ENCODE measurements around the gene NACA2.

NACA2 gene

DNA sequence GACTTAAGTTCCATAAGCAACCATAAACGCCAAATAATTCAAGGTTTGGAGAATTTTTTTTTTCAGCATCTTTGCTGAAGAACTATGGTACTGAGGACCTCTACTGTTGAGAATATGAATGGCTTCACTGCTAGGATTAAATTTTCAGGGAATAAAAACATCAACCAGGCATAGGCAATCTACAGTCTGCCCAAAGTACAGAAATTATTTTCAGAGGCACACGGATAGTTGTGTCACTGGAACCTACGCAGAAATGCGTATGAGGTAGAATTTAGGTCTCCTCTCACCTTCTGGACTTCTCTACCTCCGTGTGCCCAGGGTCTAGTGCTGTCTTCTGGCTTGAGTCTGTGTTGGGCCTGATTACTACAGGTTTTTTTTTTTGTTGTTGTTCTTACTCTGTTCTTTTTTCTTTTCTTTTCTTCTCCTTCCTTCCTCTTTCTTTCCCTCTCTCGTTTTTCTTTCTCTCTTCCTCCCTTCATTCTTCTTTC, 39.7 kb downstream of the NACA2 start:
- TF ChIP-seq RAD21 (IDR thresholded peaks at IDR 0.05; ENCODE audit: low read depth) (peak; percentile 78), EP300 (IDR thresholded peaks at IDR 0.05; ENCODE audit: borderline replicate concordance) (no peak)

DNA sequence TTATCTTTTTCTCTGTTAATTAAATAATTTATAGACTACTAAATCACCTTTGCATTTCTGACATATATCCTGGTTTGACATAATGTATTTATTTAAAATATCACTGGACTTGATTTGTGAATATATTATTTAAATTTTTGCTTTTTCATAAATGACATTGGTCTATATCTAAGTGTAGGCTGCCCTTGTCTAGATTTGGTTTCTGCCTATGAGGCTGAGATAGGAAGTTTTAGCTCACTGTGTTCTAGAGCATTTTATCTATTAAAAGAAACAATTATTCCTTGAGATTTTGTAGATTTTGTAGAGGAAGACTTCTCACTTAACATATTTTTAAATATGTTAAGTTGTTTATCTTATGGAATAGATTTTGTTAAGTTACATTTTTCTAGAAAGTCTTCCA, 43.9 kb downstream of the NACA2 start:
- no peak for TF ChIP-seq EGR1 (IDR thresholded peaks at IDR 0.05)
- TF ChIP-seq, protein P1, sequence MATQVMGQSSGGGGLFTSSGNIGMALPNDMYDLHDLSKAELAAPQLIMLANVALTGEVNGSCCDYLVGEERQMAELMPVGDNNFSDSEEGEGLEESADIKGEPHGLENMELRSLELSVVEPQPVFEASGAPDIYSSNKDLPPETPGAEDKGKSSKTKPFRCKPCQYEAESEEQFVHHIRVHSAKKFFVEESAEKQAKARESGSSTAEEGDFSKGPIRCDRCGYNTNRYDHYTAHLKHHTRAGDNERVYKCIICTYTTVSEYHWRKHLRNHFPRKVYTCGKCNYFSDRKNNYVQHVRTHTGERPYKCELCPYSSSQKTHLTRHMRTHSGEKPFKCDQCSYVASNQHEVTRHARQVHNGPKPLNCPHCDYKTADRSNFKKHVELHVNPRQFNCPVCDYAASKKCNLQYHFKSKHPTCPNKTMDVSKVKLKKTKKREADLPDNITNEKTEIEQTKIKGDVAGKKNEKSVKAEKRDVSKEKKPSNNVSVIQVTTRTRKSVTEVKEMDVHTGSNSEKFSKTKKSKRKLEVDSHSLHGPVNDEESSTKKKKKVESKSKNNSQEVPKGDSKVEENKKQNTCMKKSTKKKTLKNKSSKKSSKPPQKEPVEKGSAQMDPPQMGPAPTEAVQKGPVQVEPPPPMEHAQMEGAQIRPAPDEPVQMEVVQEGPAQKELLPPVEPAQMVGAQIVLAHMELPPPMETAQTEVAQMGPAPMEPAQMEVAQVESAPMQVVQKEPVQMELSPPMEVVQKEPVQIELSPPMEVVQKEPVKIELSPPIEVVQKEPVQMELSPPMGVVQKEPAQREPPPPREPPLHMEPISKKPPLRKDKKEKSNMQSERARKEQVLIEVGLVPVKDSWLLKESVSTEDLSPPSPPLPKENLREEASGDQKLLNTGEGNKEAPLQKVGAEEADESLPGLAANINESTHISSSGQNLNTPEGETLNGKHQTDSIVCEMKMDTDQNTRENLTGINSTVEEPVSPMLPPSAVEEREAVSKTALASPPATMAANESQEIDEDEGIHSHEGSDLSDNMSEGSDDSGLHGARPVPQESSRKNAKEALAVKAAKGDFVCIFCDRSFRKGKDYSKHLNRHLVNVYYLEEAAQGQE (IDR thresholded peaks at IDR 0.05; ENCODE audit: low read depth), result no peak
- TF ChIP-seq CEBPB (IDR thresholded peaks at IDR 0.05), result no peak
- no peak for TF ChIP-seq YY1 (IDR thresholded peaks at IDR 0.05; ENCODE audit: low read depth)

DNA sequence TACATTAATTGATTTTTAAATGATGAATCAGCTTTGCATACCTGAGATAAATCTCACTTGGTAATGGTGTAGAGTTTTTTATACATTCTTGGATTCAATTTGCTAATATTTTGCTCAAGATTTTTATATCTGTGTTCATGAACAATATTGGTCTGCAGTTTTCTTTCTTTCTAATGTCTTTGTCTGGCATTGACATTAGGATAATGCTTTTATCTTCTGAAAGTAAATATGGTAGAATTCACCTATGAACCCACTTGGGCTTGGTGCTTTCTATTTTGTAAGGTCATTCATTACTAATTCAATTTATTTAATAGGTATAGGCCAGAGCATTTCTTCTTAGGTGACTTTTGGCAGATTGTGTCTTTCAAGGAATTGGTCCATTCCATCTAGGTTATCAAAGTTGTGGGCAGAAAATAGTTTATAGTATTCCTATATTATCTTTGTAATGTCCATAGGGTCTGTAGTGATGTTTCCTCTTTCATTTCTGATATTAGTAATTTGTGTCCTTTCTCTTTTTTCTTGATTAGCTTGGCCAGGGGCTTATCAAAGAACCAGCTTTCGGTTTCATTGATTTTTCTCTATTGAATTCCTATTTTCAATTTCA, 45.6 kb downstream of the NACA2 start:
- TF ChIP-seq ZBTB7A (IDR thresholded peaks at IDR 0.05; ENCODE audit: low read depth) (no peak), NFIC (IDR thresholded peaks at IDR 0.05) (no peak), TAF1 (IDR thresholded peaks at IDR 0.05; ENCODE audit: low read depth) (no peak), TEAD4 (IDR thresholded peaks at IDR 0.05) (no peak), CREB1 (IDR thresholded peaks at IDR 0.05; ENCODE audit: low read depth) (no peak), RAD21 (IDR thresholded peaks at IDR 0.05; ENCODE audit: low read depth) (no peak), YY1 (IDR thresholded peaks at IDR 0.05; ENCODE audit: low read depth) (no peak), FOXM1 (IDR thresholded peaks at IDR 0.05; ENCODE audit: borderline replicate concordance, low read depth) (no peak), EP300 (IDR thresholded peaks at IDR 0.05; ENCODE audit: borderline replicate concordance) (no peak), EGR1 (IDR thresholded peaks at IDR 0.05) (no peak), TCF12 (IDR thresholded peaks at IDR 0.05; ENCODE audit: low read depth) (no peak), CEBPB (IDR thresholded peaks at IDR 0.05) (no peak)
- TF ChIP-seq, protein P2, sequence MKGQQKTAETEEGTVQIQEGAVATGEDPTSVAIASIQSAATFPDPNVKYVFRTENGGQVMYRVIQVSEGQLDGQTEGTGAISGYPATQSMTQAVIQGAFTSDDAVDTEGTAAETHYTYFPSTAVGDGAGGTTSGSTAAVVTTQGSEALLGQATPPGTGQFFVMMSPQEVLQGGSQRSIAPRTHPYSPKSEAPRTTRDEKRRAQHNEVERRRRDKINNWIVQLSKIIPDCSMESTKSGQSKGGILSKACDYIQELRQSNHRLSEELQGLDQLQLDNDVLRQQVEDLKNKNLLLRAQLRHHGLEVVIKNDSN (IDR thresholded peaks at IDR 0.05), result no peak
- TF ChIP-seq, protein P1 (IDR thresholded peaks at IDR 0.05; ENCODE audit: low read depth), result no peak
- TF ChIP-seq, protein P3, sequence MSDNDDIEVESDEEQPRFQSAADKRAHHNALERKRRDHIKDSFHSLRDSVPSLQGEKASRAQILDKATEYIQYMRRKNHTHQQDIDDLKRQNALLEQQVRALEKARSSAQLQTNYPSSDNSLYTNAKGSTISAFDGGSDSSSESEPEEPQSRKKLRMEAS (IDR thresholded peaks at IDR 0.05), result no peak

DNA sequence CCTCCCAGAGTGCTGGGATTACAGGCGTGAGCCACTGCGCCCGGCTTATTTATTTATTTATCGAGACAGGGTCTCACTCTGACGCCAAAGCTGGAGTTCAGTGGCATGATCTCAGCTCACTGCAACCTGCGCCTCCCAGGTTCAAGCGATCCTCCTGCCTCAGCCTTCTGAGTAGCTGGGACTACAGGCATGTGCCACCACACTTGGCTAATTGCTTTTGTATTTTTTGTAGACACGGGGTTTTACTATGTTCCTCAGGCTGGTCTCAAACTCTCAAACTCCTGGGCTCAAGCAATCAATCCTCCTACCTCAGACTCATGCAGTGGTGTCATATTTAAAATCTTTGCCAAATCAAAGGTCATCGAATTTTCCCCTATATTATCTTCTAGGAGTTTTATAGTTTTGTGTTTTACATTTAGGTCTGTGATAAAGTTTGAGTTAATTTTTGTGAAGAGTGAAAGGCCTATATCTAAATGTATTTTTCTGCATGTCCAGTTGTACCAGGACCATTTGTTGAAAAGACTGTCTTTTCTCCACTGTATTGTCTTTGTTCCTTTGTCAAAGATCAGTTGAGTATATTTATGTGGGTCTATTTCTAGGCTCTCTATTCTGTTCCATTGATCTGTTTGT, 47.1 kb downstream of the NACA2 start:
- TF ChIP-seq, protein P2 (IDR thresholded peaks at IDR 0.05), result no peak
- no peak for TF ChIP-seq RAD21 (IDR thresholded peaks at IDR 0.05; ENCODE audit: low read depth)
- TF ChIP-seq NFIC (IDR thresholded peaks at IDR 0.05), result no peak
- TF ChIP-seq TEAD4 (IDR thresholded peaks at IDR 0.05), result no peak
- TF ChIP-seq FOXM1 (IDR thresholded peaks at IDR 0.05; ENCODE audit: borderline replicate concordance, low read depth), result no peak
- TF ChIP-seq TAF1 (IDR thresholded peaks at IDR 0.05; ENCODE audit: low read depth), result no peak
- no peak for TF ChIP-seq YY1 (IDR thresholded peaks at IDR 0.05; ENCODE audit: low read depth)
- TF ChIP-seq, protein P1 (IDR thresholded peaks at IDR 0.05; ENCODE audit: low read depth), result no peak
- TF ChIP-seq ZBTB7A (IDR thresholded peaks at IDR 0.05; ENCODE audit: low read depth), result no peak
- TF ChIP-seq CEBPB (IDR thresholded peaks at IDR 0.05), result no peak
- TF ChIP-seq, protein P3 (IDR thresholded peaks at IDR 0.05), result no peak
- TF ChIP-seq EP300 (IDR thresholded peaks at IDR 0.05; ENCODE audit: borderline replicate concordance), result no peak
- TF ChIP-seq TCF12 (IDR thresholded peaks at IDR 0.05; ENCODE audit: low read depth), result no peak
- TF ChIP-seq CREB1 (IDR thresholded peaks at IDR 0.05; ENCODE audit: low read depth), result no peak
- TF ChIP-seq EGR1 (IDR thresholded peaks at IDR 0.05), result no peak
